A673 (cell line): ENCODE measurements around the gene GMPPB. TPM values are rescaled to one million over a fixed set of nuclear protein-coding genes. Genes with fewer than 3 reads are reported as not detected.

Experiments
- BruUV-seq: library from RNA; stranded (reverse); fragments of 400-500 nt; replicated peaks from 2 replicates; lab custom pipeline; 2021; lab: Mats Ljungman, UMichigan
- CTCF ChIA-PET: fragments of 300-600 bp; sonication (Branson Sonifier 250); formaldehyde crosslinking; loops from one replicate; lab custom pipeline; 2022; ENCODE audit warnings: antibody characterized with exemption; lab: Charles Lee
- POLR2A ChIA-PET: fragments of 300-600 bp; sonication (Branson Sonifier 250); formaldehyde crosslinking; loops from one replicate; lab custom pipeline; 2022; ENCODE audit warnings: antibody characterized with exemption; ENCODE audit not compliant: low non-redundant PET; lab: Charles Lee
- DNase-seq: peaks from one replicate; pipeline ENCODE4 v3.0.0-alpha.2; 2015; ENCODE audit warnings: low spot score
- H3K27ac ChIP-seq: fragments of 200-600 bp; sonication (generic); 2 replicates; pipeline ENCODE4 v1.5.1; 2016; ENCODE audit warnings: mixed run types, low read depth, mild to moderate bottlenecking, mixed read lengths, antibody characterized with exemption, low read length; ENCODE audit not compliant: poor library complexity, severe bottlenecking
- H3K27me3 ChIP-seq: fragments of 200-600 bp; sonication (generic); replicated peaks from 2 replicates; pipeline ENCODE4 v1.6.1; 2017; ENCODE audit warnings: mixed run types, low read depth, mild to moderate bottlenecking, mixed read lengths, antibody characterized with exemption, low read length; ENCODE audit not compliant: insufficient read depth, poor library complexity
- H3K36me3 ChIP-seq: fragments of 200-600 bp; sonication (generic); 2 replicates; pipeline ENCODE4 v1.6.1; 2016; ENCODE audit warnings: mixed run types, mild to moderate bottlenecking, mixed read lengths, antibody characterized with exemption, low read length; ENCODE audit not compliant: insufficient read depth, poor library complexity, severe bottlenecking
- H3K4me1 ChIP-seq: fragments of 200-600 bp; sonication (generic); 2 replicates; pipeline ENCODE4 v1.6.1; 2017; ENCODE audit warnings: mixed run types, mild to moderate bottlenecking, mixed read lengths, antibody characterized with exemption, low read length; ENCODE audit not compliant: insufficient read depth, poor library complexity, severe bottlenecking
- H3K4me3 ChIP-seq: fragments of 200-600 bp; sonication (generic); 2 replicates; pipeline ENCODE4 v1.5.1; 2016; ENCODE audit warnings: low read depth, mixed run types, mild to moderate bottlenecking, mixed read lengths, low read length; ENCODE audit not compliant: poor library complexity, severe bottlenecking
- H3K9me3 ChIP-seq: fragments of 200-600 bp; sonication (generic); 2 replicates; pipeline ENCODE4 v1.6.1; 2016; ENCODE audit warnings: mixed run types, low read depth, mild to moderate bottlenecking, mixed read lengths, antibody characterized with exemption, low read length; ENCODE audit not compliant: poor library complexity, severe bottlenecking
- EZH2 ChIP-seq: fragments of 200-600 bp; sonication (generic); IDR thresholded peaks from 2 replicates; pipeline ENCODE4 v1.6.1; 2017; ENCODE audit warnings: borderline replicate concordance, low read depth, mild to moderate bottlenecking, mixed read lengths, antibody characterized with exemption, low read length; ENCODE audit not compliant: poor library complexity, severe bottlenecking
- intact Hi-C: fragments of 100-400 bp; cut with micrococcal nuclease; formaldehyde crosslinking; loops from one replicate; pipeline ENCODE4 v1.10.0; 2022; ENCODE audit not compliant: unreplicated experiment
- total RNA-seq: library from RNA; stranded (reverse); gene quantifications from 2 replicates; pipeline ENCODE4 v1.2.3, GENCODE V29; 2021
- TF ChIP-seq, protein P1 (sequence below): fragments of 300-800, 200-600 bp; sonication (generic); conservative IDR thresholded peaks from 2 replicates; pipeline ENCODE4 v1.5.1; 2017; ENCODE audit warnings: low read depth, mild to moderate bottlenecking, antibody characterized with exemption, low read length, moderate library complexity, mixed read lengths

Gene GMPPB
- total RNA-seq, 1 experiment from 2014 or later: 15.2 TPM

DNA sequence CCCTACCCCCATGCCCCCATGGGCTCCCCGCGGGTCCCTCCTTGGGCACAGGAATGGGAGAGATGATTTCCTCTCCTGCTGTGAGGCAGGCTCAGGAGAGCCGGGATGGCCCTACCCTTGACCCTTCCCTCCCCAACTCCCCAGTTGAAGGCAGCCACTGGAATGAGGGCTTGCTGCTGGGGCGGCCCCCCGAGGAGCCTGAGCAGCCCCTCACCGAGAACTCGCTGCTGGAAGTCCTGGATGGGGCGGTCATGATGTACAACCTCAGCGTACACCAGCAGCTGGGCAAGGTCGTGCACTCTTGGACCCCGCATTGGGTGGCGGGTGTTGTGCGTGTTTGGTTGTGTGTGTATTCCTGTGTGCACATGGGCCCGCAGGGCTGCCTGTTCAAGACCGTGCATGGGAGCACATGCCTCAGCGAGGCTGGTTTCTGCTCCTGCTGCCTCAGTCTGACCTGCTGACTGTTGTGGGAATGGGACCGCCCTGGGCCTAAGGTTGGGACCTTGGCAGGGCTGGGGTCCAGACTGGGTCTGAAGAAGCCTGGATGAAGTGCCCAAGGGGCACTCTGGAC, 18.3 kb downstream of the GMPPB start:
- no peak overlapping the region for H3K27ac ChIP-seq
- BruUV-seq: no TSS peak
- no peak for DNase-seq
- H3K4me3 ChIP-seq: no peak overlapping the region
- intact Hi-C loops: no loop called here
- ChIA-PET CTCF (no interaction called here), POLR2A (no interaction called here)
- H3K36me3 ChIP-seq: no peaks in the 10 kb centered on the region
- TF ChIP-seq EZH2: no peak
- TF ChIP-seq, protein P1, sequence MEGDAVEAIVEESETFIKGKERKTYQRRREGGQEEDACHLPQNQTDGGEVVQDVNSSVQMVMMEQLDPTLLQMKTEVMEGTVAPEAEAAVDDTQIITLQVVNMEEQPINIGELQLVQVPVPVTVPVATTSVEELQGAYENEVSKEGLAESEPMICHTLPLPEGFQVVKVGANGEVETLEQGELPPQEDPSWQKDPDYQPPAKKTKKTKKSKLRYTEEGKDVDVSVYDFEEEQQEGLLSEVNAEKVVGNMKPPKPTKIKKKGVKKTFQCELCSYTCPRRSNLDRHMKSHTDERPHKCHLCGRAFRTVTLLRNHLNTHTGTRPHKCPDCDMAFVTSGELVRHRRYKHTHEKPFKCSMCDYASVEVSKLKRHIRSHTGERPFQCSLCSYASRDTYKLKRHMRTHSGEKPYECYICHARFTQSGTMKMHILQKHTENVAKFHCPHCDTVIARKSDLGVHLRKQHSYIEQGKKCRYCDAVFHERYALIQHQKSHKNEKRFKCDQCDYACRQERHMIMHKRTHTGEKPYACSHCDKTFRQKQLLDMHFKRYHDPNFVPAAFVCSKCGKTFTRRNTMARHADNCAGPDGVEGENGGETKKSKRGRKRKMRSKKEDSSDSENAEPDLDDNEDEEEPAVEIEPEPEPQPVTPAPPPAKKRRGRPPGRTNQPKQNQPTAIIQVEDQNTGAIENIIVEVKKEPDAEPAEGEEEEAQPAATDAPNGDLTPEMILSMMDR: no peak
- H3K9me3 ChIP-seq: no peaks in the 10 kb centered on the region
- H3K4me1 ChIP-seq: no peaks in the 10 kb centered on the region
- H3K27me3 ChIP-seq: no peaks in the 10 kb centered on the region

DNA sequence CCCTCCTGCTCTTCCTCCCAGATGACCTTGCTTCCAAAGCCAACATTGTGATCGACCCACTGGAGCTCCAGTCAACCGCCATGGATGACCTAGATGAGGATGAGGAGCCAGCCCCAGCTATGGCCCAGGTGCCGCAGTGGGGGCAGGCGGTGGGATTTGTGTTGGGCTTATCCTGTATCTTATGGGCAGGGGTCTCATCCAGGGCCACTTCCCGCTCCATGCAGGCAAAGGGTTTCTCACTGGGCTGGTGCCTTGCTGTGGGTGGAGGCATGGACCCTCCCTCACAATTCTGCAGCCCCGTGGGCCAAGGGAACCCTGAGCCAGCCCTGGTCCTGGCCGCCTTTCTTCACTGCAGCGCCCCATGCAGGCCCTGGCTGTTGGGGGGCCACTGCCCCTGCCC, 19.1 kb downstream of the GMPPB start:
- Histone ChIP-seq H3K27ac (no peak overlapping the region), H3K27me3 (no peaks in the 10 kb centered on the region), H3K36me3 (no peaks in the 10 kb centered on the region), H3K4me1 (no peaks in the 10 kb centered on the region), H3K4me3 (no peak overlapping the region), H3K9me3 (no peaks in the 10 kb centered on the region)
- CTCF ChIA-PET: no interaction called here
- TF ChIP-seq, protein P1: no peak
- no peak for TF ChIP-seq EZH2
- BruUV-seq: no TSS peak
- intact Hi-C loops: loop anchor here (5.0 kb wide), 1 partner anchor 203 kb away; no protein-coding TSS in a partner anchor
- no peak for DNase-seq
- POLR2A ChIA-PET: no interaction called here

- POLR2A ChIA-PET: no interaction called here
- Histone ChIP-seq H3K36me3 (no peaks in the 10 kb centered on the region), H3K27me3 (no peaks in the 10 kb centered on the region), H3K9me3 (no peaks in the 10 kb centered on the region), H3K27ac (no peak overlapping the region), H3K4me3 (no peak overlapping the region), H3K4me1 (no peaks in the 10 kb centered on the region)
- TF ChIP-seq, protein P1: no peak
- DNase-seq: no peak
- intact Hi-C loops: loop anchor here (5.0 kb wide), 1 partner anchor 203 kb away; no protein-coding TSS in a partner anchor
- CTCF ChIA-PET: interaction anchor here (1.0 kb wide), 1 partner anchor 135 kb away, joined by 6 read pairs; no protein-coding TSS in a partner anchor
- BruUV-seq: no TSS peak
Observed at GRCh38 chr3:49703956-49704355, 19.8 kb downstream of the GMPPB start.
